Measurements from ENCODE around the gene SMIM36.

DNA sequence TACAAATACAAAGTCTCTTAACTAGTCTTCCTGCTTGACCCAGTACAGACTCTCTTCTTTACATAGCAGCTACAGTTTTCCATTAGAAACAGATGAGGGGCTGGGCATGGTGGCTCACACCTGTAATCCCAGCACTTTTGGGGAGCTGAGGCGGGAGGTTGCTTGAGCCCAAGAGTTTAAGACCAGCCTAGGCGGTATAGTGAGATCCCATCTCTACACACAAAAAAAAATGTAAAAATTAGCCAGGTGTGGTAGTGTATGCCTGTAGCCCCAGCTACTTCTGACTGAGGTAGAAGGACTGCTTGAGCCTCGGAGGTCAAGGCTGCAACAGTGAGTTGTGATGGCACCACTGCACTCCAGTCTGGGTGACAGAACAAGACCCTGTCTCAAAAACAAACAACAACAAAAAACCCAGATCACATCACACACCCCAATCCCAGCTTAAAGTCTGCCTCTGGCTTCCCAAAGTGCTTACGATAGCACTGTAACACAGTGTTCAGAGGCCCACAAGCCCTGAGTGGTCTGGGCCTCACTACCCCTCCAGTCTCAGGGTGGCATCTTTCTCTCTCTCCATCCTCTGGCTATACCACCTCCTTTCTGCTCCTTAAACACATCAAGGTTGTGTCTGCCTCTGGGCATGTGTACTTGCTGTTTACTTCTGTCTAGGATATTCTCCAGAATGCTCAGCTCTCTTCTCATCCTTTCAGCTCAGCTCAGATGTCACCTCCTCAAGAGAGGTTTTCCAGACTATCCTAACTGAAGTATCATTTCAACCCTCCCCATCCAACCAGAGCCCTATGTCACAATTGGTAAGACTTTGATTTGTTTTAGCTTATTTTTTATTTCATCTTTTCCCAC lies 93.6 kb downstream of the SMIM36 start:
- TF ChIP-seq, protein P1, sequence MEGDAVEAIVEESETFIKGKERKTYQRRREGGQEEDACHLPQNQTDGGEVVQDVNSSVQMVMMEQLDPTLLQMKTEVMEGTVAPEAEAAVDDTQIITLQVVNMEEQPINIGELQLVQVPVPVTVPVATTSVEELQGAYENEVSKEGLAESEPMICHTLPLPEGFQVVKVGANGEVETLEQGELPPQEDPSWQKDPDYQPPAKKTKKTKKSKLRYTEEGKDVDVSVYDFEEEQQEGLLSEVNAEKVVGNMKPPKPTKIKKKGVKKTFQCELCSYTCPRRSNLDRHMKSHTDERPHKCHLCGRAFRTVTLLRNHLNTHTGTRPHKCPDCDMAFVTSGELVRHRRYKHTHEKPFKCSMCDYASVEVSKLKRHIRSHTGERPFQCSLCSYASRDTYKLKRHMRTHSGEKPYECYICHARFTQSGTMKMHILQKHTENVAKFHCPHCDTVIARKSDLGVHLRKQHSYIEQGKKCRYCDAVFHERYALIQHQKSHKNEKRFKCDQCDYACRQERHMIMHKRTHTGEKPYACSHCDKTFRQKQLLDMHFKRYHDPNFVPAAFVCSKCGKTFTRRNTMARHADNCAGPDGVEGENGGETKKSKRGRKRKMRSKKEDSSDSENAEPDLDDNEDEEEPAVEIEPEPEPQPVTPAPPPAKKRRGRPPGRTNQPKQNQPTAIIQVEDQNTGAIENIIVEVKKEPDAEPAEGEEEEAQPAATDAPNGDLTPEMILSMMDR (IDR thresholded peaks at IDR 0.05) = no peak
- TF ChIP-seq POLR2A (IDR thresholded peaks at IDR 0.05) = no peak
- no peak for TF ChIP-seq POLR2AphosphoS5 (IDR thresholded peaks at IDR 0.05)
- no peak for TF ChIP-seq EP300 (IDR thresholded peaks at IDR 0.05)

Measured in gastroesophageal sphincter (tissue), 3 donors.